ENCODE results near the gene ZNF888.
"Not testable (repeated sequence)": the region's sequence is repeated elsewhere in the genome, so short reads cannot be mapped to it uniquely, and the experiment has no call there.

ZNF888 gene

GRCh38 chr19:52922841-52923777 is at the start of gene ZNF888:
Gene ZNF888 (minus strand): TSS chr19:52923428. CDS start chr19:52917873, 5,555 bp downstream.
- DNase-seq (ENCODE audit: low read depth): peak; percentile 77

GRCh38 chr19:52967772-52968171 is 44.5 kb upstream of the ZNF888 start:
- no peak for DNase-seq (ENCODE audit: low read depth)

- no peak for DNase-seq (ENCODE audit: low read depth)
Measured at GRCh38 chr19:52963247-52963618, 40.0 kb upstream of the ZNF888 start.

GRCh38 chr19:52962394-52963246 is 39.4 kb upstream of the ZNF888 start, which contains the start of gene ZNF816:
Gene ZNF816 (minus strand): TSS chr19:52962881. CDS start chr19:52956089, 6,792 bp downstream.
- DNase-seq (ENCODE audit: low read depth): peak; percentile 99

GRCh38 chr19:52961981-52962380 is 38.8 kb upstream of the ZNF888 start:
- DNase-seq (ENCODE audit: low read depth): no peak

- DNase-seq (ENCODE audit: low read depth): no peak
Measured at GRCh38 chr19:52959613-52960295, 36.5 kb upstream of the ZNF888 start.

- no peak for DNase-seq (ENCODE audit: low read depth)
Measured at GRCh38 chr19:52957591-52957990, 34.4 kb upstream of the ZNF888 start.

GRCh38 chr19:52956917-52957316 is 33.7 kb upstream of the ZNF888 start:
- DNase-seq (ENCODE audit: low read depth): no peak

- DNase-seq (ENCODE audit: low read depth): no peak
Measured at GRCh38 chr19:52949422-52949821, 26.2 kb upstream of the ZNF888 start.

GRCh38 chr19:52948025-52948770 is 25.0 kb upstream of the ZNF888 start:
- DNase-seq (ENCODE audit: low read depth): no peak

- no peak for DNase-seq (ENCODE audit: low read depth)
Measured at GRCh38 chr19:52946322-52947310, 23.4 kb upstream of the ZNF888 start.

GRCh38 chr19:52945652-52946321 is 22.6 kb upstream of the ZNF888 start:
- DNase-seq (ENCODE audit: low read depth): no peak

GRCh38 chr19:52944703-52945493 is 21.7 kb upstream of the ZNF888 start:
- not testable (repeated sequence) for DNase-seq (ENCODE audit: low read depth)

- no peak for DNase-seq (ENCODE audit: low read depth)
Measured at GRCh38 chr19:52943884-52944643, 20.8 kb upstream of the ZNF888 start.

- no peak for DNase-seq (ENCODE audit: low read depth)
Measured at GRCh38 chr19:52943134-52943883, 20.1 kb upstream of the ZNF888 start.

GRCh38 chr19:52942386-52943133 is 19.3 kb upstream of the ZNF888 start:
- peak; percentile 92 for DNase-seq (ENCODE audit: low read depth)
